ENCODE results near the gene FNDC3B. TPM values are rescaled to one million over a fixed set of nuclear protein-coding genes. Genes with fewer than 3 reads are reported as not detected.

The FNDC3B gene
- total RNA-seq, 4 donors from 2014 or later = 131 to 179 (median 170) TPM

- no peak for TF ChIP-seq CTCF (IDR thresholded peaks at IDR 0.05; ENCODE audit: low read depth)
Observed at GRCh38 chr3:172259726-172260248, 220.4 kb downstream of the FNDC3B start.

GRCh38 chr3:172260381-172260780 lies 221.0 kb downstream of the FNDC3B start:
- TF ChIP-seq CTCF (IDR thresholded peaks at IDR 0.05; ENCODE audit: low read depth) = no peak

- TF ChIP-seq CTCF (IDR thresholded peaks at IDR 0.05; ENCODE audit: low read depth) = no peak
Observed at GRCh38 chr3:172261054-172261453, 221.7 kb downstream of the FNDC3B start.

- no peak for TF ChIP-seq CTCF (IDR thresholded peaks at IDR 0.05; ENCODE audit: low read depth)
Observed at GRCh38 chr3:172262991-172263608, 223.7 kb downstream of the FNDC3B start.

GRCh38 chr3:172263781-172264486 lies 224.6 kb downstream of the FNDC3B start:
- TF ChIP-seq CTCF (IDR thresholded peaks at IDR 0.05; ENCODE audit: low read depth) = no peak

GRCh38 chr3:172266103-172266502 lies 226.7 kb downstream of the FNDC3B start:
- TF ChIP-seq CTCF (IDR thresholded peaks at IDR 0.05; ENCODE audit: low read depth) = no peak

GRCh38 chr3:172268425-172268824 lies 229.0 kb downstream of the FNDC3B start:
- TF ChIP-seq CTCF (IDR thresholded peaks at IDR 0.05; ENCODE audit: low read depth) = no peak
